HCT116 (cell line): Measurements from ENCODE around the gene LARP1. TPM values are rescaled to one million over a fixed set of nuclear protein-coding genes. Genes with fewer than 3 reads are reported as not detected.

Experiments used
- ATAC-seq: fragments of 200-7000 bp; cut with Tn5 transposase; 2 replicates; pipeline ENCODE4 v1.9.1; 2020; ENCODE audit warnings: mild to moderate bottlenecking, moderate library complexity
- BruUV-seq: library from RNA; stranded (reverse); fragments of 400-500 nt; replicated peaks from 2 replicates; lab custom pipeline; 2021; lab: Mats Ljungman, UMichigan
- CTCF ChIA-PET: fragments of 300-600 bp; sonication (Branson Sonifier 250); formaldehyde crosslinking; loops from one replicate; lab custom pipeline; 2021; ENCODE audit warnings: antibody characterized with exemption; lab: Charles Lee
- POLR2A ChIA-PET: fragments of 300-600, 350-600 bp; sonication (Branson Sonifier 250); formaldehyde crosslinking; loops from one replicate; lab custom pipeline; 2021; ENCODE audit warnings: antibody characterized with exemption; lab: Charles Lee
- RAD21 ChIA-PET, 2 experiments: fragments of 300-600 bp; sonication (Branson Sonifier 250); formaldehyde crosslinking; loops; one replicate each; lab custom pipeline; 2023; ENCODE audit warnings: low total read pairs in 2 of 2; ENCODE audit not compliant: uncharacterized antibody in 2 of 2, unreplicated experiment in 2 of 2, low non-redundant PET in 1 of 2; lab: Charles Lee
- DNase-seq: peaks from one replicate; pipeline ENCODE4 v3.0.0-alpha.2; 2010; ENCODE audit warnings: low read depth, low spot score
- H2AFZ ChIP-seq: fragments of 200-600 bp; shearing (Covaris generic), sonication (generic); 2 replicates; pipeline ENCODE4 v1.6.1; 2017; ENCODE audit warnings: low read depth, mixed run types, mixed read lengths, antibody characterized with exemption, low read length; ENCODE audit not compliant: poor library complexity, severe bottlenecking
- H3K27ac ChIP-seq: 2 replicates; pipeline ENCODE4 v1.5.1; 2012; ENCODE audit warnings: low read depth, low read length
- H3K27me3 ChIP-seq: fragments of 200-600 bp; sonication (generic); 2 replicates; pipeline ENCODE4 v1.6.1; 2016; ENCODE audit warnings: mixed run types, low read length, mixed read lengths; ENCODE audit not compliant: insufficient read depth
- H3K36me3 ChIP-seq, 2 experiments: fragments of 200-500 bp in 1 of 2; fragments of 200-600 bp in 1 of 2; sonication (Bioruptor generic) in 1 of 2; sonication (generic) in 1 of 2; 2 replicates each; pipeline versions ENCODE4 v1.5.1 to v1.6.1; 2014 to 2016; ENCODE audit warnings: low read length in 2 of 2, inconsistent platforms in 1 of 2, mixed read lengths in 1 of 2, mixed run types in 1 of 2; ENCODE audit not compliant: insufficient read depth in 2 of 2, control insufficient read depth in 1 of 2
- H3K4me1 ChIP-seq, 2 experiments: fragments of 200-600 bp in 1 of 2; sonication (generic) in 1 of 2; 2 replicates each; pipeline versions ENCODE4 v1.5.1 to v1.6.1; 2012 to 2017; ENCODE audit warnings: low read length in 2 of 2, inconsistent platforms in 1 of 2, mild to moderate bottlenecking in 1 of 2, mixed read lengths in 1 of 2, mixed run types in 1 of 2, moderate library complexity in 1 of 2; ENCODE audit not compliant: insufficient read depth in 2 of 2, control insufficient read depth in 1 of 2
- H3K4me2 ChIP-seq: fragments of 200-600 bp; sonication (generic); 2 replicates; pipeline ENCODE4 v1.6.1; 2017; ENCODE audit warnings: mixed run types, low read length, mixed read lengths
- H3K4me3 ChIP-seq, 2 experiments: fragments of 200-600 bp in 1 of 2; sonication (generic) in 1 of 2; replicated peaks in 1 of 2; 2 replicates each; pipeline ENCODE4 v1.5.1; 2011 to 2016; ENCODE audit warnings: low read length in 2 of 2, control low read depth in 1 of 2, low read depth in 1 of 2, mild to moderate bottlenecking in 1 of 2, mixed read lengths in 1 of 2, mixed run types in 1 of 2
- H3K79me2 ChIP-seq: fragments of 200-600 bp; sonication (generic); 2 replicates; pipeline ENCODE4 v1.6.1; 2017; ENCODE audit warnings: mild to moderate bottlenecking, mixed run types, low read length, moderate library complexity, mixed read lengths; ENCODE audit not compliant: insufficient read depth
- H3K9ac ChIP-seq: fragments of 200-600 bp; sonication (generic); 2 replicates; pipeline ENCODE4 v1.6.1; 2016; ENCODE audit warnings: low read length, mixed read lengths
- H3K9me2 ChIP-seq: fragments of 200-600 bp; sonication (generic), shearing (Covaris generic); 2 replicates; pipeline ENCODE4 v1.6.1; 2017; ENCODE audit warnings: mixed run types, mild to moderate bottlenecking, moderate library complexity; ENCODE audit not compliant: insufficient read depth
- H3K9me3 ChIP-seq, 2 experiments: fragments of 200-500 bp in 1 of 2; fragments of 200-600 bp in 1 of 2; sonication (Bioruptor generic) in 1 of 2; sonication (generic) in 1 of 2; 2 replicates each; pipeline ENCODE4 v1.6.1; 2014 to 2017; ENCODE audit warnings: low read length in 2 of 2, mixed read lengths in 2 of 2, inconsistent platforms in 1 of 2, low read depth in 1 of 2, mild to moderate bottlenecking in 1 of 2, mixed run types in 1 of 2, moderate library complexity in 1 of 2; ENCODE audit not compliant: control insufficient read depth in 1 of 2, insufficient read depth in 1 of 2
- H4K20me1 ChIP-seq: fragments of 200-600 bp; sonication (generic), shearing (Covaris generic); 2 replicates; pipeline ENCODE4 v1.6.1; 2017; ENCODE audit warnings: mixed run types, mild to moderate bottlenecking, moderate library complexity; ENCODE audit not compliant: insufficient read depth
- EZH2phosphoT487 ChIP-seq: fragments of 200-600 bp; IDR thresholded peaks from 2 replicates; pipeline ENCODE4 v1.6.1; 2018; ENCODE audit warnings: antibody characterized with exemption, borderline replicate concordance
- POLR2A ChIP-seq: IDR thresholded peaks from 2 replicates; pipeline ENCODE4 v1.7.0; 2011; ENCODE audit warnings: borderline replicate concordance; ENCODE audit not compliant: insufficient read depth, insufficient read length; ENCODE audit errors: extremely low read depth
- POLR2AphosphoS5 ChIP-seq: IDR thresholded peaks from 2 replicates; pipeline ENCODE4 v1.6.1; 2011; ENCODE audit warnings: mild to moderate bottlenecking, low read depth, low read length, moderate library complexity
- RAD21 ChIP-seq: IDR thresholded peaks from 2 replicates; pipeline ENCODE4 v1.6.1; 2012; ENCODE audit warnings: low read depth, mild to moderate bottlenecking
- SIN3A ChIP-seq: IDR thresholded peaks from 2 replicates; pipeline ENCODE4 v1.6.1; 2012; ENCODE audit warnings: low read depth
- SP1 ChIP-seq: IDR thresholded peaks from 2 replicates; pipeline ENCODE4 v1.6.1; 2012; ENCODE audit warnings: low read depth
- SRF ChIP-seq: IDR thresholded peaks from 2 replicates; pipeline ENCODE4 v1.6.1; 2012; ENCODE audit warnings: low read depth
- TCF7L2 ChIP-seq: IDR thresholded peaks from 2 replicates; pipeline ENCODE4 v1.7.0; 2011; ENCODE audit warnings: borderline replicate concordance, inconsistent platforms; ENCODE audit not compliant: insufficient read depth, insufficient read length; ENCODE audit errors: extremely low read depth
- ZNF274 ChIP-seq: fragments of 200-500 bp; sonication (Bioruptor generic); IDR thresholded peaks from 2 replicates; pipeline ENCODE4 v1.6.1; 2014; ENCODE audit warnings: mild to moderate bottlenecking, low read depth, low read length, inconsistent platforms
- intact Hi-C: fragments of 100-400 bp; cut with micrococcal nuclease; formaldehyde crosslinking; loops from 2 replicates; pipeline ENCODE4 v1.10.0; 2022
- total RNA-seq: library from RNA; stranded (reverse); gene quantifications from one replicate; pipeline ENCODE4 v1.2.1, GENCODE V29; 2021; ENCODE audit not compliant: unreplicated experiment
- TF ChIP-seq, protein P1 (sequence below): IDR thresholded peaks from 2 replicates; pipeline ENCODE4 v1.6.1; 2012; ENCODE audit warnings: low read depth
- TF ChIP-seq, protein P2 (sequence below), 3 experiments: fragments of 200-600 bp in 1 of 3; sonication (generic) in 1 of 3; IDR thresholded peaks in 2 of 3; conservative IDR thresholded peaks in 1 of 3; 2 replicates each; pipeline ENCODE4 v1.5.1; 2012 to 2017; ENCODE audit warnings: low read depth in 2 of 3, low read length in 2 of 3, antibody characterized with exemption in 1 of 3, borderline replicate concordance in 1 of 3, control low read depth in 1 of 3, mild to moderate bottlenecking in 1 of 3, mixed read lengths in 1 of 3, mixed run types in 1 of 3, moderate library complexity in 1 of 3; ENCODE audit not compliant: insufficient read depth in 1 of 3
- TF ChIP-seq, protein P3 (sequence below): IDR thresholded peaks from 2 replicates; pipeline ENCODE4 v1.6.1; 2011; ENCODE audit warnings: mild to moderate bottlenecking, low read length, moderate library complexity; ENCODE audit not compliant: insufficient replicate concordance; ENCODE audit errors: extremely low read depth

LARP1 gene
- total RNA-seq, 1 experiment from 2014 or later, result 201 TPM

DNA sequence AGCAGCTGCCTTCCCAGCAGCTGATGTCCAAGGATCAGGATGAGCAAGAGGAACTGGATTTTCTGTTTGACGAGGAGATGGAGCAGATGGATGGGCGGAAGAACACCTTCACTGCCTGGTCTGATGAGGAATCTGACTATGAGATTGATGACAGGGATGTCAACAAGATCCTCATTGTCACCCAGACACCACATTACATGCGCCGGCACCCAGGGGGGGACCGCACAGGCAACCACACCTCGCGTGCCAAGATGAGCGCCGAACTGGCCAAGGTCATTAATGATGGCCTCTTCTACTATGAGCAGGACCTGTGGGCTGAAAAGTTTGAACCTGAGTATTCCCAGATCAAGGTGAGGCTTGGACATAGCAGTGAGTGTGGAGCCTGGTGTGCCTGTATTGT lies 46.9 kb downstream of the LARP1 start:
- intact Hi-C loops, result no loop called here
- peaks cover 4% of the 10 kb centered on the region; the same call in 1 of the 2 replicates for H4K20me1 ChIP-seq
- H2AFZ ChIP-seq, result no peak overlapping the region
- POLR2A ChIA-PET, result no interaction called here
- CTCF ChIA-PET, result no interaction called here
- no peak overlapping the region for H3K9ac ChIP-seq
- RAD21 ChIA-PET, result no interaction called here
- no peak overlapping the region for H3K4me3 ChIP-seq
- no peaks in the 10 kb centered on the region for H3K4me1 ChIP-seq
- H3K79me2 ChIP-seq, result peaks cover 61% of the 10 kb centered on the region; the same call in 1 of the 2 replicates
- no TSS peak for BruUV-seq
- no peaks in the 10 kb centered on the region for H3K9me2 ChIP-seq
- no peaks in the 10 kb centered on the region for H3K9me3 ChIP-seq
- H3K27ac ChIP-seq, result no peak overlapping the region
- no peak for TF ChIP-seq ZNF274
- no peak for TF ChIP-seq POLR2AphosphoS5
- no peak for TF ChIP-seq SIN3A
- H3K27me3 ChIP-seq, result no peaks in the 10 kb centered on the region
- ATAC-seq, result no peak
- DNase-seq, result no peak
- peaks cover 70 to 74% of the 10 kb centered on the region in 2 experiments for H3K36me3 ChIP-seq
- H3K4me2 ChIP-seq, result no peak overlapping the region

DNA sequence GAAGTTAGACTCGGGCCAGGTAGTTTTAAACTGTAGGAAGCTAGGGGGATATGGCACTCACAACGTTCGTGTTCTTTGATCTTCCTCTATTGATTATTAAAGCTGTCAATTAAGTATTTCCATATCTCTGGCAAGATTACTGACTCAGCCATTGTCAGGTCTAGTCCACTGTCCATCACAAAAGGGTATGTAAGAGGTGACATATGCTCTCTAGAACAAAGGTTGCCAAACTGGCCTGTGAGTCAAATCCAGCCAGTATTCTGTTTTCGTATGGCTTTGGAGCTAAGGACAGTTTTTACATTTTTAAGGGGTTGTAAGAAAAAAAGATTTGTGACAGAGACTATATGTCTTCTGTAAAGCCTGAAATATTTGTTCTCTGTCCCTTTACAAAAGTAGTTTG lies 51.0 kb downstream of the LARP1 start:
- RAD21 ChIA-PET, result no interaction called here
- TF ChIP-seq, protein P1, sequence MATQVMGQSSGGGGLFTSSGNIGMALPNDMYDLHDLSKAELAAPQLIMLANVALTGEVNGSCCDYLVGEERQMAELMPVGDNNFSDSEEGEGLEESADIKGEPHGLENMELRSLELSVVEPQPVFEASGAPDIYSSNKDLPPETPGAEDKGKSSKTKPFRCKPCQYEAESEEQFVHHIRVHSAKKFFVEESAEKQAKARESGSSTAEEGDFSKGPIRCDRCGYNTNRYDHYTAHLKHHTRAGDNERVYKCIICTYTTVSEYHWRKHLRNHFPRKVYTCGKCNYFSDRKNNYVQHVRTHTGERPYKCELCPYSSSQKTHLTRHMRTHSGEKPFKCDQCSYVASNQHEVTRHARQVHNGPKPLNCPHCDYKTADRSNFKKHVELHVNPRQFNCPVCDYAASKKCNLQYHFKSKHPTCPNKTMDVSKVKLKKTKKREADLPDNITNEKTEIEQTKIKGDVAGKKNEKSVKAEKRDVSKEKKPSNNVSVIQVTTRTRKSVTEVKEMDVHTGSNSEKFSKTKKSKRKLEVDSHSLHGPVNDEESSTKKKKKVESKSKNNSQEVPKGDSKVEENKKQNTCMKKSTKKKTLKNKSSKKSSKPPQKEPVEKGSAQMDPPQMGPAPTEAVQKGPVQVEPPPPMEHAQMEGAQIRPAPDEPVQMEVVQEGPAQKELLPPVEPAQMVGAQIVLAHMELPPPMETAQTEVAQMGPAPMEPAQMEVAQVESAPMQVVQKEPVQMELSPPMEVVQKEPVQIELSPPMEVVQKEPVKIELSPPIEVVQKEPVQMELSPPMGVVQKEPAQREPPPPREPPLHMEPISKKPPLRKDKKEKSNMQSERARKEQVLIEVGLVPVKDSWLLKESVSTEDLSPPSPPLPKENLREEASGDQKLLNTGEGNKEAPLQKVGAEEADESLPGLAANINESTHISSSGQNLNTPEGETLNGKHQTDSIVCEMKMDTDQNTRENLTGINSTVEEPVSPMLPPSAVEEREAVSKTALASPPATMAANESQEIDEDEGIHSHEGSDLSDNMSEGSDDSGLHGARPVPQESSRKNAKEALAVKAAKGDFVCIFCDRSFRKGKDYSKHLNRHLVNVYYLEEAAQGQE, result no peak
- TF ChIP-seq SRF (no peak), RAD21 (no peak), TCF7L2 (no peak), EZH2phosphoT487 (no peak), SIN3A (no peak), POLR2A (no peak), SP1 (no peak)
- TF ChIP-seq, protein P2, sequence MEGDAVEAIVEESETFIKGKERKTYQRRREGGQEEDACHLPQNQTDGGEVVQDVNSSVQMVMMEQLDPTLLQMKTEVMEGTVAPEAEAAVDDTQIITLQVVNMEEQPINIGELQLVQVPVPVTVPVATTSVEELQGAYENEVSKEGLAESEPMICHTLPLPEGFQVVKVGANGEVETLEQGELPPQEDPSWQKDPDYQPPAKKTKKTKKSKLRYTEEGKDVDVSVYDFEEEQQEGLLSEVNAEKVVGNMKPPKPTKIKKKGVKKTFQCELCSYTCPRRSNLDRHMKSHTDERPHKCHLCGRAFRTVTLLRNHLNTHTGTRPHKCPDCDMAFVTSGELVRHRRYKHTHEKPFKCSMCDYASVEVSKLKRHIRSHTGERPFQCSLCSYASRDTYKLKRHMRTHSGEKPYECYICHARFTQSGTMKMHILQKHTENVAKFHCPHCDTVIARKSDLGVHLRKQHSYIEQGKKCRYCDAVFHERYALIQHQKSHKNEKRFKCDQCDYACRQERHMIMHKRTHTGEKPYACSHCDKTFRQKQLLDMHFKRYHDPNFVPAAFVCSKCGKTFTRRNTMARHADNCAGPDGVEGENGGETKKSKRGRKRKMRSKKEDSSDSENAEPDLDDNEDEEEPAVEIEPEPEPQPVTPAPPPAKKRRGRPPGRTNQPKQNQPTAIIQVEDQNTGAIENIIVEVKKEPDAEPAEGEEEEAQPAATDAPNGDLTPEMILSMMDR (IDR thresholded peaks at IDR 0.05 in 2 of 3, conservative IDR thresholded peaks at IDR 0.05 in 1 of 3; ENCODE audit: borderline replicate concordance in 1 of 3, insufficient read depth in 1 of 3, low read depth in 2 of 3, low read length in 2 of 3), result no peak
- TF ChIP-seq, protein P3, sequence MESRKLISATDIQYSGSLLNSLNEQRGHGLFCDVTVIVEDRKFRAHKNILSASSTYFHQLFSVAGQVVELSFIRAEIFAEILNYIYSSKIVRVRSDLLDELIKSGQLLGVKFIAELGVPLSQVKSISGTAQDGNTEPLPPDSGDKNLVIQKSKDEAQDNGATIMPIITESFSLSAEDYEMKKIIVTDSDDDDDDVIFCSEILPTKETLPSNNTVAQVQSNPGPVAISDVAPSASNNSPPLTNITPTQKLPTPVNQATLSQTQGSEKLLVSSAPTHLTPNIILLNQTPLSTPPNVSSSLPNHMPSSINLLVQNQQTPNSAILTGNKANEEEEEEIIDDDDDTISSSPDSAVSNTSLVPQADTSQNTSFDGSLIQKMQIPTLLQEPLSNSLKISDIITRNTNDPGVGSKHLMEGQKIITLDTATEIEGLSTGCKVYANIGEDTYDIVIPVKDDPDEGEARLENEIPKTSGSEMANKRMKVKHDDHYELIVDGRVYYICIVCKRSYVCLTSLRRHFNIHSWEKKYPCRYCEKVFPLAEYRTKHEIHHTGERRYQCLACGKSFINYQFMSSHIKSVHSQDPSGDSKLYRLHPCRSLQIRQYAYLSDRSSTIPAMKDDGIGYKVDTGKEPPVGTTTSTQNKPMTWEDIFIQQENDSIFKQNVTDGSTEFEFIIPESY, result no peak
- peaks cover 56 to 77% of the 10 kb centered on the region in 2 experiments for H3K36me3 ChIP-seq
- no peak overlapping the region for H2AFZ ChIP-seq
- H3K4me2 ChIP-seq, result no peak overlapping the region
- ATAC-seq (no peak), DNase-seq (no peak)
- H3K27me3 ChIP-seq, result no peaks in the 10 kb centered on the region
- H3K9ac ChIP-seq, result no peak overlapping the region
- no TSS peak for BruUV-seq
- no peak overlapping the region for H3K4me3 ChIP-seq
- intact Hi-C loops, result no loop called here
- CTCF ChIA-PET, result interaction anchor here (1.5 kb wide), 1 partner anchor 156 kb away, joined by 5 read pairs; no protein-coding TSS in a partner anchor
- POLR2A ChIA-PET, result interaction anchor here (0.6 kb wide), 1 partner anchor 9 kb away, joined by 5 read pairs; no protein-coding TSS in a partner anchor
- peaks cover 36% of the 10 kb centered on the region; the same call in 1 of the 2 replicates for H3K79me2 ChIP-seq
- H3K27ac ChIP-seq, result no peak overlapping the region
- peaks cover 9% of the 10 kb centered on the region for H4K20me1 ChIP-seq
- no peaks in the 10 kb centered on the region for H3K9me2 ChIP-seq
- no peaks in the 10 kb centered on the region for H3K4me1 ChIP-seq
- no peaks in the 10 kb centered on the region for H3K9me3 ChIP-seq
